GM08714 (cell line): ENCODE measurements around the gene ABCB6.

Experiments
- H3K4me3 ChIP-seq: fragments of 200-500 bp; sonication (Bioruptor generic); 2 replicates; pipeline ENCODE4 v1.5.1; 2014; ENCODE audit warnings: mild to moderate bottlenecking, low read length, inconsistent platforms
- ZNF274 ChIP-seq: IDR thresholded peaks from 2 replicates; pipeline ENCODE4 v1.6.1; 2012; ENCODE audit warnings: mild to moderate bottlenecking, low read depth, low read length

ABCB6 gene

DNA sequence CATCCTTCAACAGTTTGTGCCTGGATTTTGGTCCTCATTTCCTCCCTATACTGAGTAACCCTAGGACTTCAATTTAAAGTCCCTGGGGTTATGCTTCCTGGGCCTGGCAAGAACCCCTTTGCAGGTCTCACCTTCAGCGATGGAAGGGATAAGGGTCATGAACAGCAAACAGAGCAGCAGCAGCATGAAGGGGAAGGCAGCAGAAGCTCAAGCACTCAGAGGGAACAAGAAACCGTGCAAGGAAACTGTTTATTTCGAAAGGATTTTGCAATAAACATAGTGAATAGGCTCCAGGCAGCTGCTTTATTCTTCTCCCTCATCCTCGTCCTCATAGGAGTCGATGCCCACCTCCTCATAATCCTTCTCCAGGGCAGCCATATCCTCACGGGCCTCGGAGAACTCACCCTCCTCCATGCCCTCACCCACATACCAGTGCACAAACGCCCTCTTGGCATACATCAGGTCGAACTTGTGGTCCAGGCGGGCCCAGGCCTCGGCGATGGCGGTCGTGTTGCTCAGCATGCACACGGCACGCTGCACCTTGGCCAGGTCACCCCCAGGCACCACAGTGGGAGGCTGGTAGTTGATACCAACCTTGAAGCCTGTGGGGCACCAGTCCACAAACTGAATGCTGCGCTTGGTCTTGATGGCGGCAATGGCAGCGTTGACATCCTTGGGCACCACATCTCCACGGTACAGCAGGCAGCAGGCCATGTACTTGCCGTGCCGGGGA, 31.5 kb upstream of the ABCB6 start:
- H3K4me3 ChIP-seq, result peak overlapping the region; percentile 52; the same call in 1 of the 2 replicates
- no peak for TF ChIP-seq ZNF274

DNA sequence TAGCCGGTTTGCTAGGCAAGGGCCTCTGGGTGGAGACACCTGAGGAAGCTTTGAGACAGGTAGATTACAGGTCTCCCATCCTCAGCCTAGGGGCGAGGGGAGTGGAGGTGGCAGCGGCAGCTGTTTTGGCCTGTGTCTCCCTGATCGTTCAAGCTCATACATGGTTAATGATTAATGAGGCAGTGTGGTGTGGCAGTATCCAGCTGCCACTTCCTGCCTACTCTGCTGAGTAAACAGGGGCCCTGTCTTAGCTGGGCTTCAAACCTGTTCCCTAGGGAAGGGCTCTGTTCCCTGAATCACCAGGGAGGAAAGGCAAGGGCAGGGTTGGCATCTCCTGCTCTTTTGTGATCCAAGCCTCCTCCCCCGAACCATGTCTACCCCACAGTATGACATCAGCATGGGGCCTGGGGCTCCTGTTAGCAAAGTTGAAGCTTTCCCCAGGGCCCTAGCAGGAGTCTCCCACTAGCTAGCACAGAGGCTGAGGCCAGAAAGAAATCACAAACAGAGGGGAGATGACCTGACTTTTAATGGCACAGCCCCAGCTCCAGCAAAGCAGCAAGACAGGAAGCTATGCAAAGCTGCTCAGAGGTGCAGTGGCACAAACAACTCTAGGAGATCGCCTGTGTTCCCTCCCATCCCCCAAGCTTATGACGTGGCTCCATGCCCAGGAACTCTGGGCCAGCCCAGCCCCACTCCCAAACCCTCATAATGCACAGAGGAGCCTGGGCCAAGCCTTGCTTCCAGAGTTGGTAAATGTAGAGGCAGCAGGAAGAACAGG, 30.6 kb upstream of the ABCB6 start:
- no peak for TF ChIP-seq ZNF274
- peak overlapping the region; percentile 52; the same call in 1 of the 2 replicates for H3K4me3 ChIP-seq

DNA sequence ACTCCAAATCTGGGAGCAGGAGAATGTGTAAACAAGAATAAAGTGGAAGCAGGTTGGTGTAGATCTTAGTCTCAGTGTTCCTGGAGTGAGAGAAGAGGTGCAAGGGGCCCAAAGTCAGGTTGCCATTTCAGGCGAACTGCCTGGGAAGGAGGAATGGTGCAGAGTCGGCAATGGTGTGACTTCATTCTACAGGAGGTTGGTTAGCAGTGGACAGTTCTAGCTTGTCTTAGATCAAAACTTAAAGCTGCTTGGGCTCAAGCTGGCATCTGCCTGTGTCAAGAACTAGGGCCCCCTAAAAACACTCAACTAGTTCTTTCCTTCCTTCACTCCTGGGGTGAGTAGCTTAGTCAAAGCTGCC, 30.1 kb upstream of the ABCB6 start:
- no peak for TF ChIP-seq ZNF274
- H3K4me3 ChIP-seq, result peak overlapping the region; percentile 52; the same call in 1 of the 2 replicates

DNA sequence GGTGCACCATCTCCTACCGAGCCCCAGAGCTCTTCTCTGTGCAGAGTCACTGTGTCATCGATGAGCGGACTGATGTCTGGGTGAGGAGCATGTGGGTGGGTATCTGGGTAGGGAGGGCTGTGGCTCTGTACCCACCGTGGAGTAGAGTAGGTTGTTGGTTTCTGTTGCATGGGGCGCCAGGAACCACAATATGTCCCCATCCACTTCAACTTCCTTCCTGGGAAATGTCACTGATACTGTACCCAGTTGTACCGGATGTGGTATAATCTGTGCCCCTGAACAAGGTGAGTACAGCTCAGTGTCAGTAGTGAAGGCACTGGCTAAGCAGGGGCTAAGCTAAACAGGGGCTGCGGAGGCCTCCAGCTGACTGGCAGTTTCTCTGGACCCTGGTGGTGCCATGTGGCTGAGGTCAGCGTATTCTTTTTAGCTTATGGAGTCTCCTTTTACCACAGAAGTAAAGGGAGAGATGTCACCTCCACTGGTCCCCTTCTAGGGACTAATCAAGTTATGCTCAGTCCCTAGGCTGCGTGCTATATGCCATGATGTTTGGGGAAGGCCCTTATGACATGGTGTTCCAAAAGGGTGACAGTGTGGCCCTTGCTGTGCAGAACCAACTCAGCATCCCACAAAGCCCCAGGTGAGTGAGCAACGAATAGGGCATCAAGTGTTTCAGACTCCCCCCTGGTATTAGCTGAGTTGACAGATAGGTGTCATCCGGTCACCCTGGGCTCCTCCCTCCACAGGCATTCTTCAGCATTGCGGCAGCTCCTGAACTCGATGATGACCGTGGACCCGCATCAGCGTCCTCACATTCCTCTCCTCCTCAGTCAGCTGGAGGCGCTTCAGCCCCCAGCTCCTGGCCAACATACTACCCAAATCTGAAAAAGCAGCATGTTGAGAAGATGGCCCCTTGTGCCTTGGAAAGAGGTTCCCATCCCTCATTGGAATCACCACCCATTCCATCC, 29.2 kb upstream of the ABCB6 start:
- no peak for TF ChIP-seq ZNF274
- H3K4me3 ChIP-seq, result peak overlapping the region; percentile 27; the same call in 1 of the 2 replicates

DNA sequence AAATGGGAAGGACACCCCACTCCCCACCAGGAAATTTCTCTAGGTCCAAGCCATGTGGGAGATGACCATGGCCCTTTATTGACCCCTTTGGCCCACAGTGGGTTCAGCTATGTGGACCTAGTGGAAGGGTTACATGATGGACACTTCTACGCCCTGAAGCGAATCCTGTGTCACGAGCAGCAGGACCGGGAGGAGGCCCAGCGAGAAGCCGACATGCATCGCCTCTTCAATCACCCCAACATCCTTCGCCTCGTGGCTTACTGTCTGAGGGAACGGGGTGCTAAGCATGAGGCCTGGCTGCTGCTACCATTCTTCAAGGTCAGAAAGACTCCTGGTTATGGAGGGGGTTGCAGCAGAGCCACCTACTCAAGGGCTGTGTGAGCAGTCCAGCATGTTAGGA, 27.8 kb upstream of the ABCB6 start:
- no peak for TF ChIP-seq ZNF274
- no peak overlapping the region; the same call in 1 of the 2 replicates for H3K4me3 ChIP-seq

DNA sequence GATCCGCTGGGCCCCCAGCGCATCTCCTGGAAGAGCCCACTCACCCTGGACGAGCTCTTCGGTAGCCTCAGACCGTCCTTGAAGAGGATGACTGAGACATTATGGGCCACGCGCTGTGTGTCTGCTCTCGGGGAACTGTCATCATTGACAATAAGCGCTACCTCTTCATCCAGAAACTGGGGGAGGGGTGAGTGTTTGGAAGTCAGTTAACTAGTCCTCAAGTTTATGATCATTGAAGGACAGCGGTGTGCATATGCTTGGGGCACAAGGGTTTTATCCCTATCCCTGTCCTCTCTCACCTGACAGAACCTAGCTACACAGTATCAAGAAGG, 27.1 kb upstream of the ABCB6 start:
- peak overlapping the region; percentile 89 for H3K4me3 ChIP-seq
- TF ChIP-seq ZNF274, result no peak

DNA sequence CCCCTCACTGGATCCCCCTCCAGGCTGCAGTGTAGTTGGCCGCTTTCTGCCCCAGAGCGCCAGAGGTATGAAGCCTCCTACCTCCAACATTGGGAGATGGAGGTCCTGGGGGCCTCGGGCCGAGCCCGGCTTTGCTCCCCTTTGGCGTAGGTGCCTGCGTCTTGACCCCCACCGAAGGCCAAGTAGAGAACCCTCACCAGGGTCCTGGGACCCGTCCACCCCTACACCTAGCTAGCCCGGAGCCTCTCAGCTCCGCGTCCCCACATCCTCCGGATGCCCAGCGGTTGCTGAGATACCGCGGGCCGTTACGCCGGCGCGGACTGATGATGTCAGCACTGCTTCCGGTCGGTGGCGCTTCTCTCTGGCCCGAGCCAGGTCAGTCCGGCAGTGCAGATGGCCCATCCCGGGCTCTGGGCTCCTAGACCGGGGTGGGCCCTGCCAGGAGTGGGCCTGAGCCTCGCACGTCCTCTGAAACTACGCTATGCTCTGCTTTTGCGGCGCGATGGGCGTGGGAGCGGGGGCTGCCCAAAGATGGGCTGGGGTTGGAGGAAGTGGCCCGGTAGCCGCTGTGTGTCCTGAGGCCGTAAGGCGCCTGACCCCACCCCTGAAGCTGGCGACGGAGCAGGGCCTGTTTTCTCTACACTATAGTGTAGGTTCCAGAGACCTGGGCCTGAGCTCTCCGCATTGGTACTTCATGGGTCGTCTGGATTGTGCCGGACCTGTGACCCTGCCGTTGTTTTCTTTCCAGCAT, 26.6 kb upstream of the ABCB6 start, which contains the start of the genes GLB1L and STK16:
TSS of gene GLB1L (minus strand) at position 297 of the 751 bp plus-strand sequence. CDS start 1,871 bp downstream, outside the sequence.
TSS of gene STK16 (plus strand) at position 332 of the 751 bp plus-strand sequence. CDS start 521 bp downstream, outside the sequence.
- peak within 1 kb of the TSS; percentile 89 for H3K4me3 ChIP-seq
- no peak for TF ChIP-seq ZNF274

DNA sequence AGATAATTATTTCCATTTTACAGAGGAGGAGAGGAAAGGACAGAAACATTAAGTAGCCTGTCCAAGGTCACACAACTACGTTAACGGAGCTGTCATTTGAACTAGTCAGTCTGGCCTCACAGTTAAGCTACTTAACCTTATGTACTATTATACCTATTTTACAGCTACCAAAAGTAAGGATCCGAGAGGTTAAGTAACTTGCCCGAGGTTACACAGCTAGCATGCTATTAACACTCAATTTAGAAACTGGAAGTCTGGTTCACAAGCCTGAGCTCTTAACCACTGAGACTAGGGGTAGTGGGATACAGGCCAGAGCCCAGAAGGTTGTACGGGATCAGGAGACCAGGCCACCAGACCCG, 26.0 kb upstream of the ABCB6 start:
- TF ChIP-seq ZNF274, result no peak
- H3K4me3 ChIP-seq, result peak overlapping the region; percentile 89

DNA sequence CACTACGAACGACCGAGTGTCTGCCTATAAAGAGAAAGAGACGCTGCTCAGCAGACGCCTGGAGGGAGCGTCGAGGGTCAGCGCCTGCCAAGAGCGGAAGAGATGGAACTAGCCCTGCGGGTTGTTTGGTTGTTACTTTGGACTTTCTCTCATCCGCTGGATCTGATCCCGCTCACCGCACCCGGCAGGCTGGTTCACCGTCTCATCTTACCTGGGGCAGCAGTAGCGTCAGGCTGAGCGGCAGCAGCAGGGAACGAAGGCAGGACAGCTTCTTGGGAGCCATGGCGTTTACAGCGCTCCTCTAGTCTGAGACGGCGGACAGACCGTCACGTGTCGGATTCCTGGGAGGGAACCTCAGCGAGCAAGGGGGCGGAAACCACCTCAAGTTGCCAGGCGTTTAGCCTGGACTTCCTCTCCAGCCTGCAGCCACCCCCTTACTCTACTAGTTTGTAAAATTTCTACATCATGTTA, 24.6 kb upstream of the ABCB6 start:
- no peak overlapping the region; the same call in 1 of the 2 replicates for H3K4me3 ChIP-seq
- TF ChIP-seq ZNF274, result no peak

DNA sequence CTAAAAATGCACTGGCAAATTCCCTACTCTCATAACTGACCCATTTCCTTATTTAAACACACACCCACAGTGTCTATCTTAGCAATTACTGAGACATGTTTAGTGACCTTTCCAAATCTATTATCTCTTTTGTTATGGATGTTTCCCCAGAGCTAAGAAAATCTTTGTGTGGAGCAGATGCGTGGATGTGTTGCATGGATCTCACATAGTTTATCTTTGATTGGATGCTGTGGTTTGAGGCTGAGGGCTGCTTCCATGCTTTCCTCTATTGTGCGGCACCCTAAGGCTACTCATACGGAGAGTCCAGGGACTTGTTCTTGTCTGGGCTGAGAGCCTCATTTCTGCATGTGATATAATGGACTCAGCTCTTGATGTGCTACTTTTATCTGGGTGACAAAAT, 15.6 kb upstream of the ABCB6 start:
- TF ChIP-seq ZNF274, result no peak
- H3K4me3 ChIP-seq, result no peak overlapping the region

DNA sequence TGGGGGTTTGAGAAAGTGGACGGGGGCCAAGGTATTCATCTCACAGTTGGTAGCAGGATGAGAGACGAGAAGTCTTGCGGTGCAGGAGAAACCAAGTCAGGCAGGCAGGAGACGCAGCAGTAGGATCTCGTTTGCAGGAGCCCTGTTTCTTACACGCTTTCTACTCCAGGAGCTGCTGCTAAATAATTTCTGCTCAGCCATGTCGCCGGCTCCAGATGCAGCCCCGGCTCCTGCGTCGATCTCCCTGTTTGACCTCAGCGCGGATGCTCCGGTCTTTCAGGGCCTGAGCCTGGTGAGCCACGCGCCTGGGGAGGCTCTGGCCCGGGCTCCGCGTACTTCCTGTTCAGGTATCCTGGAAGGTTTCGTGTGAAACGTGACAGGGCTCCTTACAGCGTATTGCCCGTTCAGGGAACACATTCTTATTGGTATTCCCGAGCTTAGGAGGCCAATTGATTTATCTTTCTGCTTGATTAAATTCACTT, 11.3 kb upstream of the ABCB6 start:
- TF ChIP-seq ZNF274, result no peak
- H3K4me3 ChIP-seq, result peak overlapping the region; percentile 64

DNA sequence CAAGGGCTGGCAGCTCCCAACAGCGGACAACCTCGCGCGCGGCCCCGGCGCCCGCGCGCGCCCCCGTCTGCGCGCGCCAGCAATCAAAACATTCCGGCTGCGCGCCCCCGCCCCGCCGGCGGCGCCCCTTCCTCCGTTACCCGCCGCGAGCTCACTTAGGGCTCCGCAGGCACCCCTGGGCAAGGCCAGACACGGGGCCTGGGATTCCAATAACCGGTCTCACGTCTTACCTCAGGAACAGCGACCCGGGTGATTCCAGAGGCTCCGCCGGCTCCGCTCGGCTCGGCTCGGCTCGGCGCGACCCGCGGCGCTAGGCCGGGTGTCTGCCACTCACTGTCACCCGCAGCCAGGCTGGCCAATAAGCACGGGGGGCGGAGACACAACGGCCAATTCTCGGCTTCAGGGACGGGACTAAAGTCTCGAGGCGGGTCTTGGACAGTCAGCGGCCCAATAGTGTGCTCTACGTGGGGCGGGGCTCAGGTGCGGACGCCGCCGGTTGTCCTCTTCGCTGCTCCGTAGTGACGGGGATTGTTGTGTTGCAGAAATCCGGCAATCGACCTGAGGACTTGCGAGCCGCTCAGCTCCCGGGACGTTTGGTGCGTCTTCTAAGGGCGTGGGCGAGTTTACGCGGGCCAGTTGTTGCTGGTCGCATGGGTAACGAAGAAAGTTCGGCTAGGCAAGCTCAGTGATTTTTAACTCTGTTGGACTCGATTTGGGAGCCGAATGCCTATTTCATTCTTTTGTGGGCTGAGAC, 10.7 kb upstream of the ABCB6 start, which contains the start of the genes ANKZF1 and ATG9A:
TSS of gene ANKZF1 (plus strand) at position 502 of the 754 bp plus-strand sequence. CDS start 452 bp downstream, outside the sequence.
TSS of gene ATG9A (minus strand) at position 332 of the 754 bp plus-strand sequence. CDS start 1,612 bp downstream, outside the sequence.
- TF ChIP-seq ZNF274, result no peak
- H3K4me3 ChIP-seq, result peak within 1 kb of the TSS; percentile 92
